ENCODE results near the gene UBQLNL. TPM values are rescaled to one million over a fixed set of nuclear protein-coding genes. Genes with fewer than 3 reads are reported as not detected.

UBQLNL gene
- total RNA-seq, 4 donors from 2014 or later, result 0.12 to 1.8 (median 0.48) TPM

- intact Hi-C loops (cut with DNase I; ENCODE audit: low total_unique reads), result no loop called here
- H3K4me3 ChIP-seq (ENCODE audit: low read depth, poor library complexity, severe bottlenecking), result no peak overlapping the region
- 93 to 98% methylated on average over 4 of the region's 4 CpGs for WGBS, 2 donors
- DNase-seq (ENCODE audit: low spot score in 2 of 2), result no peak
- no peak for TF ChIP-seq CTCF (IDR thresholded peaks at IDR 0.05)
Observed at GRCh38 chr11:5521540-5521939, 5.0 kb upstream of the UBQLNL start.

- TF ChIP-seq POLR2A (IDR thresholded peaks at IDR 0.05), result no peak
- TF ChIP-seq CTCF (IDR thresholded peaks at IDR 0.05), result no peak
- intact Hi-C loops (cut with DNase I; ENCODE audit: low total_unique reads), result no loop called here
- DNase-seq (ENCODE audit: low spot score in 2 of 2), result no peak
- no peak overlapping the region for H3K4me3 ChIP-seq (ENCODE audit: low read depth, poor library complexity, severe bottlenecking)
Observed at GRCh38 chr11:5514841-5515240, 1.7 kb downstream of the UBQLNL start.

- 70 to 91% methylated on average over 4 of the region's 4 CpGs for WGBS, 2 donors
- no peak for DNase-seq (ENCODE audit: low spot score in 2 of 2)
- intact Hi-C loops (cut with DNase I; ENCODE audit: low total_unique reads), result no loop called here
- no peak within 1 kb of the TSS for H3K4me3 ChIP-seq (ENCODE audit: low read depth, poor library complexity, severe bottlenecking)
- no peak for TF ChIP-seq POLR2A (IDR thresholded peaks at IDR 0.05)
- no peak for TF ChIP-seq CTCF (IDR thresholded peaks at IDR 0.05)
Observed at GRCh38 chr11:5509803-5510202, 6.7 kb downstream of the UBQLNL start, which contains the start of gene UBQLN3. Gene UBQLN3 (minus strand): TSS chr11:5509957. CDS start chr11:5509558, 399 bp downstream.

GRCh38 chr11:5508605-5509004 lies 7.9 kb downstream of the UBQLNL start:
- WGBS, 2 donors, result 94 to 98% methylated on average over 8 of the region's 8 CpGs
- DNase-seq (ENCODE audit: low spot score in 2 of 2), result no peak
- intact Hi-C loops (cut with DNase I; ENCODE audit: low total_unique reads), result no loop called here
- H3K4me3 ChIP-seq (ENCODE audit: low read depth, poor library complexity, severe bottlenecking), result no peak overlapping the region
- TF ChIP-seq POLR2A (IDR thresholded peaks at IDR 0.05) (no peak), CTCF (IDR thresholded peaks at IDR 0.05) (no peak)

GRCh38 chr11:5507933-5508305 lies 8.6 kb downstream of the UBQLNL start:
- H3K4me3 ChIP-seq (ENCODE audit: low read depth, poor library complexity, severe bottlenecking), result no peak overlapping the region
- TF ChIP-seq POLR2A (IDR thresholded peaks at IDR 0.05) (no peak), CTCF (IDR thresholded peaks at IDR 0.05) (no peak)
- no peak for DNase-seq (ENCODE audit: low spot score in 2 of 2)
- intact Hi-C loops (cut with DNase I; ENCODE audit: low total_unique reads), result no loop called here
- 67 to 73% methylated on average over 6 of the region's 6 CpGs for WGBS, 2 donors

- DNase-seq (ENCODE audit: low spot score in 2 of 2), result no peak
- intact Hi-C loops (cut with DNase I; ENCODE audit: low total_unique reads), result no loop called here
- H3K4me3 ChIP-seq (ENCODE audit: low read depth, poor library complexity, severe bottlenecking), result no peak overlapping the region
- whole genome bisulfite sequencing, 2 donors, result 63 to 81% methylated on average over 9 of the region's 9 CpGs
- TF ChIP-seq POLR2A (IDR thresholded peaks at IDR 0.05) (no peak), CTCF (IDR thresholded peaks at IDR 0.05) (no peak)
Observed at GRCh38 chr11:5507177-5507932, 9.1 kb downstream of the UBQLNL start.

Measured in lower leg skin (tissue), 4 donors.